ENCODE measurements around the gene GAS2L1.

The GAS2L1 gene

GRCh38 chr22:29275167-29275566 lies 31.3 kb upstream of the GAS2L1 start:
- in situ Hi-C loops (cut with MboI; ENCODE audit: low sequenced_read_pairs), result no loop called here

GRCh38 chr22:29275819-29276565 lies 30.5 kb upstream of the GAS2L1 start:
- in situ Hi-C loops (cut with MboI; ENCODE audit: low sequenced_read_pairs), result no loop called here

GRCh38 chr22:29277927-29278326 lies 28.5 kb upstream of the GAS2L1 start:
- in situ Hi-C loops (cut with MboI; ENCODE audit: low sequenced_read_pairs), result no loop called here

DNA sequence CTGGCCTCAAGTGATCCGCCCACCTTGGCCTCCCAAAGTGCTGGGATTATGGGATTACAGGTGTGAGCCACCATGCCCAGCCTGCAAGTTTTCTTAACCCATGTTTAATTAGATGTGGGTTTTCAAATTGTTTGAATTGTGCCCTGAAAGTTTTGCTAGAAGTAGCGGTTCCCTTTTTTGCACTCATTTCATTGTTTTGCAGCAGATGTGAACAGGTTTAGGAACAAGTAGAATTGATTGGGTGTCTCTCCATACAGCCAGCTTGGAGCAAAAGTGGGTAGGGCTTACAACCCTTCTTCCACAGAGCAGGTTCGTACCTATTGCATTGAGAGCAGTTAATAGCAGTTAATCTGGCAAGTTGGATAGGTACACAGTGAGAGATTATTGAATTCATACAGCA lies 22.3 kb upstream of the GAS2L1 start:
- in situ Hi-C loops (cut with MboI; ENCODE audit: low sequenced_read_pairs), result no loop called here

- in situ Hi-C loops (cut with MboI; ENCODE audit: low sequenced_read_pairs), result no loop called here
Measured at GRCh38 chr22:29288837-29289236, 17.6 kb upstream of the GAS2L1 start.

DNA sequence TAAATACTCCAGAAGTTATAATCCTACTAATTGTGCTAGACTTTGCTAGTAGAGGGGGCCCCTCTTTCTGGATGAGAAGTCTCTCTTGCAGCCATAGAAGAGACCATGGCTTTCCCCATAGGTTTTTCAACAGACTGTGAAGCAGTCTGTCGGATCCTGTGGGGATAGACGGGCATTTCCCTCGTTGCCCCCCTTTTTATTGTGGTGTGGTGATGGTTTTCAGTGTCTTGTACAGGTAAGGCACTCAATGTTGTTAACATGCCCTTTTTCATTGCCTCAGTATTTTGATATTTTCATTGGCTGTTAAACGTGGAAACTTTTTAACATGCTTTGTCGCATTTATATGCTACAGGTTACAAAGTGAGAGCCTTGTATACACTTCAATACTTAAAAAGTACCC lies 16.4 kb upstream of the GAS2L1 start:
- in situ Hi-C loops (cut with MboI; ENCODE audit: low sequenced_read_pairs), result no loop called here

DNA sequence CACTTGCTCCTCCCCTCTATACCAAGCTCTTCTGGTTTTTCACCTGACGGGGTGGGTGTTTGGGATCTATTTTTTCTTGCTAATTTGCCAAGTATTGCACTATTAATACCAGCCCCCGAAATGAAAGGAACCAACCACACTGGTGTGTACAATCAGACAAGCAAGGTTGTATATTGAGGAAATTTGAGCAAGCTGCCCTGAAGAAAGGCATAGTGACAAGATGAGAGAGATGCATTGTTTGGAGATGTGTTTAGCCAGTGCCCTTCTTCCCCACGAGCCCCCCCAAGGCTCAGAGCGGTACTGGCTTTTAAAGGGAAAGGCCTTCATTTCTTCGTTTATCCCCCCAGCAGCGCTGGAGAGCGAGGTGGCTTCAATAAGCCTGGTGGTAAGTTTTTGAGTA lies 15.2 kb upstream of the GAS2L1 start:
- in situ Hi-C loops (cut with MboI; ENCODE audit: low sequenced_read_pairs), result no loop called here

- in situ Hi-C loops (cut with MboI; ENCODE audit: low sequenced_read_pairs), result no loop called here
Measured at GRCh38 chr22:29292379-29292778, 14.1 kb upstream of the GAS2L1 start.

DNA sequence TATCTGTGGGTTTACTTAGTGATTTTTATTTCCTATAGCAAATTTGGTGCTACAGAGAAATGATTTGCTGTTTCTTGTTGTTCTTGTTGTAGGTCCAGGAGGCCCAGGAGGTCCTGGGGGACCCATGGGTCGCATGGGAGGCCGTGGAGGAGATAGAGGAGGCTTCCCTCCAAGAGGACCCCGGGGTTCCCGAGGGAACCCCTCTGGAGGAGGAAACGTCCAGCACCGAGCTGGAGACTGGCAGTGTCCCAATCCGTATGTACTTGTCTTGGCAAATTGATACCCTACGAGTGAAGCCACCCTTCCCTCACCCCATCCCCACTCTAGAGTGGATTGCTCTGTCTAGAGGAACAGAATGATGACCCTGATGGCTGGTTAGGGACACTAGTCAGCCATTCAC lies 7.8 kb upstream of the GAS2L1 start:
- in situ Hi-C loops (cut with MboI; ENCODE audit: low sequenced_read_pairs), result no loop called here

DNA sequence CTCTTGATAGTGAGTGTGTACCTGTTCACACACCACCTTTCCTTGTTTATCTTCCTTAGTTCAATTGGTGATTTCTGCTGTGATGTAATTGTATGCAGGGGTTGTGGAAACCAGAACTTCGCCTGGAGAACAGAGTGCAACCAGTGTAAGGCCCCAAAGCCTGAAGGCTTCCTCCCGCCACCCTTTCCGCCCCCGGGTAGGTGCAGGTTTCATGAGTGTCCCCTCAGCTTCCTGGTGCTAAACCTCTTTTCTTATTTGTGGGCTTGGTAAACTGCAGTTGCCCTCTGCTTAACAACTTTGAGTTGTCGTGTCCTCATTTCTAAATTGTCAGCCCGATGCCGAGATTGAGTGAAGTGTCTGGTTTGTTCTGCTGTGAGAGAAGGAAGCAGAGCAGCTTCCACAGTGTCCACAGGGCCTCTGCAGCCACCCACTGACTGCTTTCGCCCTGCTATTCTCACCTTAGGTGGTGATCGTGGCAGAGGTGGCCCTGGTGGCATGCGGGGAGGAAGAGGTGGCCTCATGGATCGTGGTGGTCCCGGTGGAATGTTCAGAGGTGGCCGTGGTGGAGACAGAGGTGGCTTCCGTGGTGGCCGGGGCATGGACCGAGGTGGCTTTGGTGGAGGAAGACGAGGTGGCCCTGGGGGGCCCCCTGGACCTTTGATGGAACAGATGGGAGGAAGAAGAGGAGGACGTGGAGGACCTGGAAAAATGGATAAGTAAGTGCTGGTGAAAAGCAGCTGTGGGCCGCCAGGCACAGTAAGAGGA lies 7.1 kb upstream of the GAS2L1 start:
- in situ Hi-C loops (cut with MboI; ENCODE audit: low sequenced_read_pairs), result no loop called here

DNA sequence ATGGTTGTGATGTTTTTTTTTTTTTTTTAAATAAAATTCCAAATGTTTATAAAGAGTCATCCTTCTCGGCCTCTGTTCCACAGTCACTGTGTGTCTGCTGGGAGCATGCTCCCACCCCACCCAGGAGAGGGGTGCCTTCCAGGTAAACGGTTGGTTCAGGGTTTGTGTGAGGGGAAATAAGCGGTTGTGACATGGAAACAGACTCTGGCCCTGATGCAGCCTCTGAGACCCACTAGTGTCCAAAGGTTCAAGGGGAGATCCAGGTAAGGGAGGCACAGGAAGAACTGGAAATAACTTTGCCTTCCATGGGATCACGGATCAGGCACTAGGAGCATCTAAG lies 6.0 kb upstream of the GAS2L1 start:
- in situ Hi-C loops (cut with MboI; ENCODE audit: low sequenced_read_pairs), result no loop called here

GRCh38 chr22:29300807-29301601 lies 5.4 kb upstream of the GAS2L1 start:
- in situ Hi-C loops (cut with MboI; ENCODE audit: low sequenced_read_pairs), result no loop called here

GRCh38 chr22:29301716-29302401 lies 4.6 kb upstream of the GAS2L1 start:
- in situ Hi-C loops (cut with MboI; ENCODE audit: low sequenced_read_pairs), result no loop called here

DNA sequence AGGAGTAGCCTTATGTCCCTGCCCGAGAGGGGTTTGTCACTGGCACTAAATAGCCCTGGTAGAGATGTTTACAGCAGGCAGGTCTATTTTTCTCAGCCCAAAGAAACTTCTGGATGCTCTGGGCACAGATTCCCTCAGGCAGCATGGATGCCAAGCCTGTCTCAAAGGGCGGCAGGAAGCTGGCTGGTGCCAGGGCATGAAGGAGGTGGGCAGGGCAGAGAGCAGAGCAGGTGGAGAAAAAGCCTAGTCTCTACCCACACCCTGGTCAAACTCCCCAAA lies 4.1 kb upstream of the GAS2L1 start:
- in situ Hi-C loops (cut with MboI; ENCODE audit: low sequenced_read_pairs), result no loop called here

GRCh38 chr22:29302681-29303465 lies 3.6 kb upstream of the GAS2L1 start:
- in situ Hi-C loops (cut with MboI; ENCODE audit: low sequenced_read_pairs), result no loop called here

- in situ Hi-C loops (cut with MboI; ENCODE audit: low sequenced_read_pairs), result no loop called here
Measured at GRCh38 chr22:29305836-29306174, 645 bp upstream of the GAS2L1 start.

DNA sequence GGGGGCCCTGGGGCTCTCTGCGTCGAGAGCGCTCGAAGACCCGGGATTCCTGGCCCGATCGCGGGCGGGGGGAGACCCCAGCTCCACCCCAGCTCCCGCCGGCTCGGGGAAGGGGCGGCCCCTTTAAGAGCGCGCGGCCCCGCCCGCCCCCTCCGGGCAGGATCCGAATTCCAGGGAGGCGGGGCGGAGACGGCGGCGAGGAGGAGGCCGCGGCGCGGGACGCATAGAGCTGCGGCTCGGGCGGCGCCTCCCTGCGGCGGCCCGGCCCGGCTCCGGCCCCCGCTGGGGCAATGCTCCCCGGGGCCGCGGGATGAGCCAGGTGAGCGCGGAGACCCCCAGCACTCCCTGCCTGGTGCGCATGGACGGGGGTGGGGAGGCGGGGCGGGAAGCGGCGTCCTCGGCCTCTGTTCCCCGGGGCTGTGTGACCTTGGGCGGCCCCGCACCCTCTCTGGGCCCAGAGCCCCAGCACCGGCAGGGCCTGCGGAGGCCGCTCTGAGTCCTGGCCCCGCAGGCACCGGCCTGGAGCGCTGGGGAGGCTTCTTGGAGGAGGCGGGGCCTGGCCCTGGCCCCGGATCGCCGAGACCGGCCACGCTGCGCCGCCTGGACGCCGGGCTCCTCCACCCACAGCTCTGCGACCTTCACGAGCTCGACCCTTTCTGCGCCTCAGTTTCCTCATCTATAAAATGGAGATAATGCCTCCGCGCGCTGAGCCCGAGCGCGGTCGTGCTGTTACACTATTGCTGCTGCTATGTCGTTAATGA lies 565 bp downstream of the GAS2L1 start:
- in situ Hi-C loops (cut with MboI; ENCODE audit: low sequenced_read_pairs), result no loop called here

DNA sequence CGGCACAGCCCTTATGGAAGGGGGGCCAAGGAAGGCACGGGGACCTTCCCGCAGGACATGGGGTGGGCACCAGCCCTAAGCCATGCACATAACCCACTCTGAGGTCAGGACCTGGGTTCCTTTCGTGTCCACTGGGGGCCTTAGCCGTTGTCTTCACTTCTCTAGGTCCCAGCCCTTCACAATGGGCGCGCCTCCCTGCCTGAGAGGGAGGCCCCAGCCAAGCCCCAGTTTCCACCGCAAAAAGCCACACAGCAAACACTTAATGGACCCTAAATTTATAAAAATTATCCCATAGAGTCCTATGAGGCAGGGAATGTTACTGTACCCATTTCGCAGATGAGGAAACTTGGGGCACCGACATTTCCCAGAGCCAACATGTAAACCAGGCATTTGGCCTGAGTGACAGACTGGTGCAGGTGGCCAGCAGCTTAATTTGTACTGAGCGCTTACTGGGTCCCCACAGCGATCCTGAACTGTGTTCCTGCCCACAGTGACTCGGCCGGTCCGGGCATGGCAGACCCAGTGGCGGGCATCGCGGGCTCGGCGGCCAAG lies 1.2 kb downstream of the GAS2L1 start:
- in situ Hi-C loops (cut with MboI; ENCODE audit: low sequenced_read_pairs), result no loop called here

DNA sequence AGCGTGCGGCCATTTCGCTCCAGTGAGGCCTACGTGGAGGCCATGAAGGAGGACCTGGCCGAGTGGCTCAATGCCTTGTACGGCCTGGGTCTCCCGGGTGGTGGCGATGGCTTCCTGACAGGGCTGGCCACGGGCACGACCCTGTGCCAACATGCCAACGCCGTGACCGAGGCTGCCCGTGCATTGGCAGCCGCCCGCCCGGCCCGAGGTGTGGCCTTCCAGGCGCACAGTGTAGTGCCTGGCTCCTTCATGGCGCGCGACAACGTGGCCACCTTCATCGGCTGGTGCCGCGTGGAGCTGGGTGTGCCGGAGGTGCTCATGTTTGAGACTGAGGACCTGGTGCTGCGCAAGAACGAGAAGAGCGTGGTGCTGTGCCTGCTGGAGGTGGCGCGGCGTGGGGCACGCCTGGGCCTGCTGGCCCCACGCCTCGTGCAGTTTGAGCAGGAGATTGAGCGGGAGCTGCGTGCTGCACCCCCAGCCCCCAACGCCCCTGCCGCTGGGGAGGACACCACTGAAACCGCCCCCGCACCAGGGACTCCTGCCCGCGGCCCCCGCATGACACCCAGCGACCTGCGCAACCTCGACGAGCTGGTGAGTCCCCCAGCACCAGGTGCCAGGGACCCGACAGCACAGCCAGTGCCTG lies 1.8 kb downstream of the GAS2L1 start:
- in situ Hi-C loops (cut with MboI; ENCODE audit: low sequenced_read_pairs), result no loop called here
